Right lobe of liver (tissue), 4 donors: ENCODE measurements around the gene RBMS3.

Source experiments
- CTCF ChIP-seq, 4 donors: fragments of 200-600 bp in 3 of 4; fragments of 450-650 bp in 1 of 4; IDR thresholded peaks; one replicate each; pipeline versions ENCODE4 v1.5.1 to v1.8.0; 2016 to 2022; ENCODE audit warnings: antibody characterized with exemption in 4 of 4, mild to moderate bottlenecking in 2 of 4
- POLR2A ChIP-seq: fragments of 450-650 bp; IDR thresholded peaks from one replicate; pipeline ENCODE4 v1.6.1; 2017; ENCODE audit warnings: antibody characterized with exemption, mild to moderate bottlenecking
- donor health status: DM: no; HTN: no; CAD: no.
- donor health status: DM: no; HTN: no; CAD: no.
- donor health status: DM: no; HTN: yes; CAD: no.

GRCh38 chr3:29683018-29683993 is 402.4 kb downstream of the RBMS3 start:
- TF ChIP-seq CTCF (IDR thresholded peaks at IDR 0.05) (no peak), POLR2A (no peak)
